Testis (tissue), 2 donors: ENCODE measurements around the gene CARD8.

Experiments
- POLR2A ChIP-seq: fragments of 450-650 bp; IDR thresholded peaks from one replicate; pipeline ENCODE4 v1.6.1; 2017; ENCODE audit warnings: antibody characterized with exemption, mild to moderate bottlenecking, moderate library complexity
- TF ChIP-seq, protein P1 (sequence below), 3 experiments: fragments of 450-650 bp in 2 of 3; fragments of 200-600 bp in 1 of 3; sonication (generic) in 1 of 3; IDR thresholded peaks; one replicate each; pipeline ENCODE4 v1.5.1; 2016 to 2019; ENCODE audit warnings: antibody characterized with exemption in 3 of 3, mild to moderate bottlenecking in 2 of 3, moderate library complexity in 1 of 3

DNA sequence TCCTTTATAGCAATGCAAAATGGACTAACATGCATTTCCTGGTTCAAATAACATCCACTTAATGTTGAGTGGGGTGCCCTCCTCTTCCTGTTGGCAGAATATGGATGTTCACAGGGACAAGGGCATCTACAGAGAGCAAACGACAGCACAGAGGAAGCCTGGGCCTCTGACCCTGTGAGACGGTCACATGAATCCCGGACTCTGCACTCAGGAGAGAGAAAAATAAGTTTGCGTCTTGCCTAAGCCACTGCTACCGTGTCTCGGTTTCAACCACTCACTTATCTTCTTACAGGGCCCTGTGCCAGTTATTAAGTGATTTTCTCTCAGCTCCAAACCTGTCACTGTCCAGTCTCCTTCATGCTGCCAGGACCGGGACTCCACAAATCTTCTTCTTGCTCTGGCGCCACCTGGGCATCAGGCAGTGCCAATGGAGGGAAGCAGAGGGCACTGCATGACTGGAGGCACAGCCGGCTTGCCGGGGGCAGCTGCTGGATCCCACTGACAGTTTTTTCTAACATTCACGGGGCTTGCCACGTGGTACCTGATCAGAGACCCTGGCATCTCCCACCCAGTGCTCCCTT lies 97.4 kb downstream of the CARD8 start:
- no peak for TF ChIP-seq POLR2A
- TF ChIP-seq, protein P1, sequence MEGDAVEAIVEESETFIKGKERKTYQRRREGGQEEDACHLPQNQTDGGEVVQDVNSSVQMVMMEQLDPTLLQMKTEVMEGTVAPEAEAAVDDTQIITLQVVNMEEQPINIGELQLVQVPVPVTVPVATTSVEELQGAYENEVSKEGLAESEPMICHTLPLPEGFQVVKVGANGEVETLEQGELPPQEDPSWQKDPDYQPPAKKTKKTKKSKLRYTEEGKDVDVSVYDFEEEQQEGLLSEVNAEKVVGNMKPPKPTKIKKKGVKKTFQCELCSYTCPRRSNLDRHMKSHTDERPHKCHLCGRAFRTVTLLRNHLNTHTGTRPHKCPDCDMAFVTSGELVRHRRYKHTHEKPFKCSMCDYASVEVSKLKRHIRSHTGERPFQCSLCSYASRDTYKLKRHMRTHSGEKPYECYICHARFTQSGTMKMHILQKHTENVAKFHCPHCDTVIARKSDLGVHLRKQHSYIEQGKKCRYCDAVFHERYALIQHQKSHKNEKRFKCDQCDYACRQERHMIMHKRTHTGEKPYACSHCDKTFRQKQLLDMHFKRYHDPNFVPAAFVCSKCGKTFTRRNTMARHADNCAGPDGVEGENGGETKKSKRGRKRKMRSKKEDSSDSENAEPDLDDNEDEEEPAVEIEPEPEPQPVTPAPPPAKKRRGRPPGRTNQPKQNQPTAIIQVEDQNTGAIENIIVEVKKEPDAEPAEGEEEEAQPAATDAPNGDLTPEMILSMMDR (IDR thresholded peaks at IDR 0.05): no peak
